Cardiac fibroblast (primary cell): ENCODE measurements around the gene TEX19.

Experiments
- DNase-seq, 2 donors: peaks; one replicate each; pipeline versions ENCODE4 v3.0.0 to v3.0.0-alpha.2; 2010; ENCODE audit warnings: low read depth in 2 of 2
- H3K4me3 ChIP-seq, 2 donors: replicated peaks in 1 of 2; 1 replicate in 1 of 2; 2 replicates in 1 of 2; pipeline ENCODE4 v1.5.1; 2011; ENCODE audit warnings: low read depth in 2 of 2, low read length in 2 of 2, mild to moderate bottlenecking in 2 of 2, moderate library complexity in 1 of 2
- TF ChIP-seq, protein P1 (sequence below): IDR thresholded peaks from one replicate; pipeline ENCODE4 v1.5.1; 2011; ENCODE audit warnings: low read depth, mild to moderate bottlenecking, low read length, inconsistent platforms

The TEX19 gene

DNA sequence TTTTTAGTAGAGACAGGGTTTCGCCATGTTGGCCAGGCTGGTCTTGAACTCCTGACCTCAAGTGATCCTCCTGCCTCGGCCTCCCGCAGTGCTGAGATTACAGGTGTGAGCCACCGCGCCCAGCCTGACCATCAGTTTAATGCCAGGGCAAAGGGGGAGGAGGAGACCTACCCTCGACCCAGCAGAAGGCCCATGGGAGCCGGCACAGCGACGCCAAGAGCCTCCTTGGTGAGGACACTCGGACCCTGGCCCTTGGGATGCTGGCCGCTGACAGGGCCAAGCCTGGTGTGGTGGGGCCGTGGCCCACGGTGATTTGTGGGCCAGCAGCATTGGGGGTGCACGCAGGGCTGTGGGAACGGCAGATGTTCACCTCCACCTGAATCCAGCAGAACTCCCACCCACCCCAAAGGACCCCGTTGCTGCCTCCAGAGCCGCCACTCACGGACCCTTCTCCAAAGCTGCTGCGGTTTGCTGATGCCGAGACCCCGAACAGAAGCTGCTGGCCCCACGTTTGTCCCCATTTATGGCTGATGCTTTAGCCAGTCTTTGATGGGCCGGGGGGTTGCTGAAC, 32.5 kb downstream of the TEX19 start:
- no peak overlapping the region for H3K4me3 ChIP-seq
- TF ChIP-seq, protein P1, sequence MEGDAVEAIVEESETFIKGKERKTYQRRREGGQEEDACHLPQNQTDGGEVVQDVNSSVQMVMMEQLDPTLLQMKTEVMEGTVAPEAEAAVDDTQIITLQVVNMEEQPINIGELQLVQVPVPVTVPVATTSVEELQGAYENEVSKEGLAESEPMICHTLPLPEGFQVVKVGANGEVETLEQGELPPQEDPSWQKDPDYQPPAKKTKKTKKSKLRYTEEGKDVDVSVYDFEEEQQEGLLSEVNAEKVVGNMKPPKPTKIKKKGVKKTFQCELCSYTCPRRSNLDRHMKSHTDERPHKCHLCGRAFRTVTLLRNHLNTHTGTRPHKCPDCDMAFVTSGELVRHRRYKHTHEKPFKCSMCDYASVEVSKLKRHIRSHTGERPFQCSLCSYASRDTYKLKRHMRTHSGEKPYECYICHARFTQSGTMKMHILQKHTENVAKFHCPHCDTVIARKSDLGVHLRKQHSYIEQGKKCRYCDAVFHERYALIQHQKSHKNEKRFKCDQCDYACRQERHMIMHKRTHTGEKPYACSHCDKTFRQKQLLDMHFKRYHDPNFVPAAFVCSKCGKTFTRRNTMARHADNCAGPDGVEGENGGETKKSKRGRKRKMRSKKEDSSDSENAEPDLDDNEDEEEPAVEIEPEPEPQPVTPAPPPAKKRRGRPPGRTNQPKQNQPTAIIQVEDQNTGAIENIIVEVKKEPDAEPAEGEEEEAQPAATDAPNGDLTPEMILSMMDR, result no peak
- no peak for DNase-seq

- H3K4me3 ChIP-seq, result no peak overlapping the region
- TF ChIP-seq, protein P1, result no peak
- DNase-seq, result no peak
These were observed 33.3 kb downstream of the TEX19 start for GRCh38 chr17:82392209-82392920.

DNA sequence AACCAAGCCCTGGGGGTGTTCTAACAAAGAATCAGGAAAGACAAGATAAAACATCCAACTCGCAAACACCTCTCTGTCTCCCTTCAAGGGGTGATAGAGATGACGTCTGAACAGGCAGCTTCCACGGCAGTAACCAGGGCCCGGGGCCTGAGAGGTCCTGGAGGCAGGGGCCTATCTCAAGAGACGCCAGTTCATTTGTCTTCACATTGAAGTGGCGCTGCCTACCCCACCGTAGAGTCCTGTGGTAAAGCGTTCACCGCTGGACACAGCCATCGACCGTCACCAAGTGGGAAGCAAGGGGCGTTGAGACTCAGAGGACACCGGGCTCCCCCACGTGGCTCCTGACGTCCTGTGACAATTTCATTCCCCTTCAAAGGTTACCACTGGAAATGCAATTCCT, 33.9 kb downstream of the TEX19 start:
- no peak overlapping the region for H3K4me3 ChIP-seq
- no peak for DNase-seq
- TF ChIP-seq, protein P1, result no peak

DNA sequence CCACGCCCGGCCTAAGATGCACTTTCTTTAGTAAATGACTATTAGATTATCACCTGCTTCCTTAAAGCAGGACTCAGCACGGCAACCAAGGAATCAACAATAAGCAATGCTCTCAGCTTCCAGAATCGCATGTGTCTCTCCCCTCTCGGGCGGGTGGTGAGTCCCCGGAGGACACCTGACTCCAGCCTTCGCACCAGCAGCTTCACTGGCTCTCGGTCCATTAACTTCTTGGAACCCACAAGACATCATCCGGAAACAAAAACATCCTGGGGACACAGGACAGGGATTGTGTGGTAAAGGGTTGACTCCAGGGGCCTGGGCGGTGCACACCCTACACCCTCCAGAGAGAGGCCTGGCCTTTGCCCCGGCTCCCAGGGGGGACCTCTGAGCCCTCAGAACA, 35.2 kb downstream of the TEX19 start:
- TF ChIP-seq, protein P1, result no peak
- DNase-seq, result no peak

GRCh38 chr17:82396601-82397435, 37.8 kb downstream of the TEX19 start:
- TF ChIP-seq, protein P1, result no peak
- DNase-seq, result peak; percentile 89 to 99
- H3K4me3 ChIP-seq, result no peak overlapping the region

More for the DNA sequence above, 35.2 kb downstream of the TEX19 start:
- no peak overlapping the region for H3K4me3 ChIP-seq

- TF ChIP-seq, protein P1, result no peak
- DNase-seq, result no peak
- no peak overlapping the region for H3K4me3 ChIP-seq
These were observed 38.6 kb downstream of the TEX19 start for GRCh38 chr17:82397449-82398335.
